Measurements from ENCODE around the gene C1orf87.

C1orf87 gene

GRCh38 chr1:59977075-59977410, 96.5 kb downstream of the C1orf87 start:
- no peaks in the 10 kb centered on the region for H3K27me3 ChIP-seq (ENCODE audit: insufficient read depth, low read length, poor library complexity, severe bottlenecking)
- H3K36me3 ChIP-seq (ENCODE audit: insufficient read depth, low read length), result no peaks in the 10 kb centered on the region
- no peaks in the 10 kb centered on the region for H4K20me1 ChIP-seq (ENCODE audit: insufficient read depth, low read length, poor library complexity, severe bottlenecking)
- TF ChIP-seq EZH2phosphoT487 (IDR thresholded peaks at IDR 0.05; ENCODE audit: borderline replicate concordance) (no peak), CTCF (conservative IDR thresholded peaks at IDR 0.05; ENCODE audit: low read length) (0 out of 2 replicates have a peak, but pooled peaks have one; percentile 6)
- no peaks in the 10 kb centered on the region for H3K79me2 ChIP-seq (ENCODE audit: insufficient read depth, low read length)
- no peak overlapping the region for H3K9ac ChIP-seq (ENCODE audit: low read depth, low read length, poor library complexity, severe bottlenecking)
- H3K4me2 ChIP-seq (ENCODE audit: low read depth, low read length, poor library complexity, severe bottlenecking), result no peak overlapping the region
- no peaks in the 10 kb centered on the region for H3F3A ChIP-seq (ENCODE audit: low read depth)
- no peak overlapping the region for H3K4me3 ChIP-seq (ENCODE audit: low read length, poor library complexity, severe bottlenecking)
- H3K9me3 ChIP-seq (ENCODE audit: insufficient read depth, low read depth, low read length), result no peaks in the 10 kb centered on the region
- H2AFZ ChIP-seq (ENCODE audit: low read length), result no peak overlapping the region
- peaks cover 11% of the 10 kb centered on the region for H3K4me1 ChIP-seq (ENCODE audit: insufficient read depth, low read length, poor library complexity, severe bottlenecking)
- H3K9me2 ChIP-seq (replicated peaks; ENCODE audit: low read depth, low read length), result no peaks in the 10 kb centered on the region

- peak overlapping the region; percentile 28 for H3K4me3 ChIP-seq (ENCODE audit: low read length, poor library complexity, severe bottlenecking)
- no peak overlapping the region for H3K9ac ChIP-seq (ENCODE audit: low read depth, low read length, poor library complexity, severe bottlenecking)
- H3K4me2 ChIP-seq (ENCODE audit: low read depth, low read length, poor library complexity, severe bottlenecking), result peak overlapping the region; percentile 71
- peak; percentile 97 for TF ChIP-seq CTCF (conservative IDR thresholded peaks at IDR 0.05; ENCODE audit: low read length)
- TF ChIP-seq EZH2phosphoT487 (IDR thresholded peaks at IDR 0.05; ENCODE audit: borderline replicate concordance), result no peak
- no peaks in the 10 kb centered on the region for H3K9me2 ChIP-seq (replicated peaks; ENCODE audit: low read depth, low read length)
- no peaks in the 10 kb centered on the region for H3K36me3 ChIP-seq (ENCODE audit: insufficient read depth, low read length)
- H3K4me1 ChIP-seq (ENCODE audit: insufficient read depth, low read length, poor library complexity, severe bottlenecking), result peaks cover 13% of the 10 kb centered on the region
- H4K20me1 ChIP-seq (ENCODE audit: insufficient read depth, low read length, poor library complexity, severe bottlenecking), result no peaks in the 10 kb centered on the region
- H2AFZ ChIP-seq (ENCODE audit: low read length), result peak overlapping the region; percentile 52; the same call in 1 of the 2 replicates
- no peaks in the 10 kb centered on the region for H3F3A ChIP-seq (ENCODE audit: low read depth)
- no peaks in the 10 kb centered on the region for H3K27me3 ChIP-seq (ENCODE audit: insufficient read depth, low read length, poor library complexity, severe bottlenecking)
- no peaks in the 10 kb centered on the region for H3K9me3 ChIP-seq (ENCODE audit: insufficient read depth, low read depth, low read length)
- no peaks in the 10 kb centered on the region for H3K79me2 ChIP-seq (ENCODE audit: insufficient read depth, low read length)
Measured at GRCh38 chr1:59976194-59977074, 97.1 kb downstream of the C1orf87 start.

- TF ChIP-seq EZH2phosphoT487 (IDR thresholded peaks at IDR 0.05; ENCODE audit: borderline replicate concordance), result no peak
- TF ChIP-seq CTCF (conservative IDR thresholded peaks at IDR 0.05; ENCODE audit: low read length), result no peak
- H3K9me3 ChIP-seq (ENCODE audit: insufficient read depth, low read depth, low read length), result no peaks in the 10 kb centered on the region
Measured at GRCh38 chr1:59973719-59974118, 99.9 kb downstream of the C1orf87 start.

More at GRCh38 chr1:59973719-59974118, 99.9 kb downstream of the C1orf87 start:
- Histone ChIP-seq H2AFZ (ENCODE audit: low read length) (peak overlapping the region; percentile 37; the same call in 1 of the 2 replicates), H3K4me3 (ENCODE audit: low read length, poor library complexity, severe bottlenecking) (no peak overlapping the region), H3K9ac (ENCODE audit: low read depth, low read length, poor library complexity, severe bottlenecking) (no peak overlapping the region), H3K27me3 (ENCODE audit: insufficient read depth, low read length, poor library complexity, severe bottlenecking) (no peaks in the 10 kb centered on the region), H3K79me2 (ENCODE audit: insufficient read depth, low read length) (no peaks in the 10 kb centered on the region), H3K4me1 (ENCODE audit: insufficient read depth, low read length, poor library complexity, severe bottlenecking) (peaks cover 18% of the 10 kb centered on the region), H4K20me1 (ENCODE audit: insufficient read depth, low read length, poor library complexity, severe bottlenecking) (no peaks in the 10 kb centered on the region), H3F3A (ENCODE audit: low read depth) (no peaks in the 10 kb centered on the region), H3K9me2 (replicated peaks; ENCODE audit: low read depth, low read length) (no peaks in the 10 kb centered on the region), H3K36me3 (ENCODE audit: insufficient read depth, low read length) (no peaks in the 10 kb centered on the region), H3K4me2 (ENCODE audit: low read depth, low read length, poor library complexity, severe bottlenecking) (no peak overlapping the region)
